RPMI8226 (cell line): ENCODE data around the gene PGS1.

Experiments used
- DNase-seq: peaks from one replicate; pipeline ENCODE4 v3.0.0-alpha.2; 2015

The PGS1 gene

DNA sequence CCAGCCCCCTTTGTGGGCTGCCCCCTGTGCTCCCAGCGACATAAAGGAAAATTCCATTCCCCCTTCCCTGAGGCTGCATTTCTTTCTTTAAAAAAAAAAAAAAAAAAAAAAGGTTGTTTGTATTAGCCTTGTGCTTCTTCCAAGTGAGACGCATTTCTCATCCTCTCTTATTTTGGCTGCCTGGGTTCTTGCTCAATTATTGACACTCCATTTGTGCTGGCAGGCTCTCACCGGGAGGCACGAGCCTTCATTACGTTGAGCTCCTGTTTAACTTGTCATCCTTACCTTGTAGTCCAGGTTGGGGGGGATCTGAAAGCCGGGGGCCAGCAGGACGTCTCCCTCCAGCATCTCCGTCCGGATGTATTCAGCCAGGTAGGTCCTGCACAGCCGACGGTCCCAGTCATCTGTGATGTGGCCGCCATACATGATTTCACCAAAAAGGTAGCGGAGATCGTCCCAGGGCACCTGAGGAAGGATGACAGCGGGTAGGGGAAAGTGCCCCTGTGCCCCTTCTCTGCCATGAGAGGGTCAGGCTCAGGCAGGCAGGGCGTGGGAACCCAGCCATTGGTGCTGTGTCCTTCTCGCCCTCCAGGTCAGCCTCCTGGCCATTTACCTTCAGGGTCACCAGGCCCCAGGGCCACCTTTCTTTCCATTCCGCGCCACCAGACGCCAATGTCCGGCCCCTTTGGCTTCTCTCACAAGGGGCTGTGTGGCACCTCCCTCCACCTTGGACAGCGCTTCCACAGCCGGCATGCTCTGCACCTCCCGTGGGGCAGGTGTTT is 50.6 kb downstream of the PGS1 start:
- no peak for DNase-seq

DNA sequence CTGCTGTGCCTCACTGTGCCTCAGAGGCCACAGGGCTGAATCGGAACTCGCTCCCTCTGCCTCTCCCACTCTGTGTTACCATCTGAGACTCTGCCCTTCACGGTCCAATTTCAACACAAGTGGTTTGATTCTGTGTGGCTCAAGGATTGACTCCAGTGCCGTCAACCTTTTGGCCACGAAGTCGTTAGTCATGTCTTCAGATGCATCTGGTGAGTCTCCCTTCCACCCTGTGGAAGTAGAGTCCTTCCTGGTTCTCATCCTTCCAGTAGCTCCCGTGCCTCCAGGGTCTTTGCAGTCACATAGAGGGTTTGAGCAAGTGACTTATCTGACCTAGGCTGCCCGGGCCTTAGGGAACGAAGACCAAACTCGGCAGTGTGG is 51.2 kb downstream of the PGS1 start:
- DNase-seq = no peak

DNA sequence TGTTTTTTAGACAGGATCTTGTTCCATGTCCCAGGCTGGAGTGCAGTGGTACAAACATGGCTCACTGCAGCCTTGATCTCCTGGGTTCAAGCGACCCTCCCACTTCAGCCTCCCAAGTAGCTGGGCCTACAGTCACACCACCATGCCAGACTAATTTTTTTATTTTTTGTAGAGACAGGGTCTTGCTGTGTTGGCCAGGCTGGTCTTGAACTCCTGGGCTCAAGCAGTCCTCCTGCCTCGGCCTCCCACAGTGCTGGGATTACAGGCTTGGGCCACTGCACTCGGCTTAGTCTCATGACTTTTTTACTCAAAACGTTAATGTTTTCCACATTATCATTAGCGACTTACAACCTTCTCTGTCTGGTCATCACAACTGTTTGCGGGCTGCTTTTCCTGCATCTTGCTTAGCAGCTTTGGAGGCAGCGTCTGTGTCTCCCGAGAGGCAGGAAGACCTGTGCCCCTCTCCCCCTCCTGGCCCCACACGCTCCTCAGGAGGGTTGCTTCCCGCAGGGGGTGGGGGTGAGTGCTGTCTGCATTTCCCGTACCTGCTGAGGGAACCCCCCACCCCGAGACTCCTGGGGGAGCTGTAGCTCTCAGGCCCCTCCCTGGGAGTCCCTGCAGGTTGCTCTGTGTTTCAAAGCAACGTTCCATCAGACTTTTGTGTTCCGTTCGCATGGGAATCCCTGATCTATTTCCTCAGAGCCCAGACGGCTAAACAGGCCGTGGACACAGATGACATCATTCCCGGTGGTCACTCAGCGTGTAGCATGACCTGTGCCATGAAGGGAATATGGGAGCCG is 52.6 kb downstream of the PGS1 start:
- DNase-seq = no peak

DNA sequence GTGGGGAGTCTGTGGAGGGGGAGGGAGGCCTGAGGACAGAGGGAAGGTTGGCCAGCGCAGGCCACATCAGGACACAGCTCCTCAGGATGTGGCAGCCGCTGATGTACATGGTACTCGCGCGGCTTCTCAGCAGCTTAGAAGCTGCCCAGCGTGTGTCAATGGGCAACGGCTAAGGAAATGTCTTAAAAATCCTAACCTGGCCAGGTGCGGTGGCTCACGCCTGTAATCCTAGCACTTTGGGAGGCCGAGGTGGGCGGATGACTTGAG is 53.2 kb downstream of the PGS1 start:
- DNase-seq = no peak

DNA sequence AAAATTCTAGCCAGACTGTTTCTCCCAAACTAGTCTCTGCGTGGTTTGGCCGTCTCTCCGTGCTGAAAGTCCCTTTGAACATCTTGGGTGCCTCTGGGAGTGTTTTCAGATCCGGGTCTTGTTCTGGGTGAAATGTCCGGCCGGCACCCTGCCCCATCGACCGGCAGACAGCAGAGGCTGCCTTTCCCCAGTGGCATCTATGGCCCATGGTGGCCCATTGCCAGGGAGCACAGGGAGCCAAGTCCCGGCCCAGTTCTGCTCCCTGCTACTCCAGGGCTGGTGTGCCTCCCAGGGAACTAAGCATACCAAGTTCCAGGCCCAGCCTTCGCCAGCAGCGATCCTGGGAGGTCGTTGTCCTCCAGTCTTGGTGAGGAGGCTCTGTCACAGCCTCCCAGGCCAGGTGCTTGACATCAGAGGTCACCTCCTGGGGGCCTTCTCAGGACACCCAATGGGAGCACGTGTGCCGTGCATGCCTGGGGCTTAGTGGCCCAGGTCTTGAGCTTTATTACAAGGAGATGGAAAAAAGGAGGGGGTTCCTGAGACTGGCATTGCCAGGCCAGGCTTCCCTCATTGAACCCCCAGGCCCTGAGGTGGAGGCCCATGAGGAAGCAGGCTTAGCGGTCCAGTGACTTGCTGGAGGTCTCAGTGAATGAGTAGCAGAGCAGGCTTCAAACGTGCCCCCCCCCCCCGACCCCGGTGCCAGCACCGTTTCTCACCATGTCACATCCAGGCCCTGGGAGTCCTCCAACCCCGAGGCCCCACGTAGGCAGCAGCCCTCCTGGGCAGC is 54.0 kb downstream of the PGS1 start:
- no peak for DNase-seq

DNA sequence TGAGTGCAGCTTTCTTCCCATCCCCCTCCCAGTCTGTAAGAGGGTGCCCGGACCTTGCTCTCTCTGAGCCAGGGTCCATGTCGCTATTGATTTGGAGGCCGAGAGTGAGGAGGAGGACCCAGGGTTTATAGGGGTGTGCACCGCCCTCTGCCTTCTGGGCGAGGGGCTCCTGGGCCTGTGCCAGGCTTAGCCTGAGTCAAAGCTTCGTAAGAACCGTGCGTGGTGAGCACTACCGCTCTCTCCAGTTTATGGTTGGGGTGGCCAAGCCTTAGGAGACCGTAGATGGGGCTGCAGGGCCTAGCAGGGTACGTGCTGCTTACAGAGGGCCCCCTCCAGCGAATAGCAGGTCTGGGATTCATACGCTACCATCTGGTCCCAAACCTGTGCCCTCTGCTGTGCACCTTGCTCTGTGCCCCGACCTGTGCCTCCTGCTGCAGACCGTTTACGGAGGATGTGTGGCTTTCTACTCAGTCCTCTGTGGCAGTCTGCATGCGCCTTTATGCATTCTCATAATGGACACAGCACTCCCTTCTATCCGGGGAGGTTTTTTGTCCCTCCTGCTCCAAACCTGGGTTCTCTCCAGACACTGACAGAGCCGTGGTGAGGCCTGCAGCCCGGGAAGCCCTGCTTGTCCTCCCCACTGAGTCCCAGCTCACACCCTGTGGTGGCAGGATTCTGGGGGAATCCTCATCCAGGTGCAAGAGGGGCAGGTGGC is 54.7 kb downstream of the PGS1 start:
- no peak for DNase-seq

DNA sequence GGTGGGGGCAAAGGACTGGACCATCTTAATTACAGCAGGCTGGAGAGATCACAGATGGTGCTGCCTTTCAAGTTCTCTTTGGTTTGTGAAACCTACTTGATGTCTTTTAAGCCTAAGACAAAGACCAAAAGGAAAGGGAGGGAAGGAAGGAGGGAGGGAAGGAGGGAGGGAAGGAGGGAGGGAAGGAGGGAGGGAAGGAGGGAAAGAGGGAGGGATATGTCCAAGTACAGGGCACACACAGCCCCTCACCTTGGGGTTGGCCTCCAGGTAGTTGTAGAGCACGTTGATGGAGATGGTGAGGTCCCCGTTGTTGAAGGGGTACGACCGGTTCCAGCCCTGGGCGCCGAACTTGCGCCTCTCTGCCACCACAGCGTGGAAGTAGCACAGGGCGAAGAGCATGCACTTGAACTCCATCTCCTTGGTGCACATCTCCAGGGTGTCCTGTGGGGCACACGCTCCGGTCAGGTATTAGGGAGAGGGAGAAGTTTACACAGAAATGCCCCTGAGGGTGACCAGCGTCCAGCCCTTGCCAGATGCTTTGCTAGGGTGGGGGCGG is 55.4 kb downstream of the PGS1 start:
- DNase-seq = no peak

DNA sequence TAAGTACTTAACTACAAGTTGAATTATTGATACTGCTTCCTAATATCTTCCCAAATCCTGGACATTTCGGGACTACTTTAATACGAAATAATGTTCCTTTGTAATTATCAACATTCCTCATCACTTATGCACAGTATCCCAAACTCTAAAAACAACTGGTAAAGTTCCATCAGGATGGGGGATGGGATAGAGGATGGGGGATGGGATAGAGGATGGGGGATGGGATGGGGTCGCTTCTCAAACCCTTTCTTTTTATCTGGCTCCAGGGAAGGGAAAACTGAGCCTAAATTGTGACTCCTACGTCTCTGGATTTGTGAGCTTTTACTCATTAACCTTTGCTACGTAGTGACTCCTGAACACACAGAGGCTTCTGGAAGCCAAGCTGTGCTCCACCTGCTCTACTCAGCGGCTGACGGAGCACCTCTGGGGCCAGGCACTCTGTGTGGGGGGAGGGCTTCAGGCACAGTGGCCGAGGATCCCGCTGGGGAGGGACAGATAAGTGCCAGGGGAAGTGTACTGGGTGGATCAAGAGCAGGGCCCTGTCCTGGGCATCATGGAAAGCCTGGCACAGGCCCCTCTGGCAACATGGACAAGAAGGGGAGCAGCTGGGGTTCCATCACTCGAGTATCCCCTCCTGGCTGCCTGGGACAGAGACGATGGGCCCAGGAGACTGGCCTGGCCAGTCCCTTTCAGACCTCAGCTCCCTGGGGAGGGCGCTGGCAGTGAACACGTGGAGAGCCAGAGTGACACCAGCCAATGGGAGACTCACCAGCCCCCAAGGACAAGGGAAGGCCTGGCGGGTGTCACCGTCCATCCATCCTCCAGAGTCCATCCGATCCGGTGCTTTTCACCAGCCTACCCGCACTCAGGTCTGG is 56.2 kb downstream of the PGS1 start:
- DNase-seq = no peak

DNA sequence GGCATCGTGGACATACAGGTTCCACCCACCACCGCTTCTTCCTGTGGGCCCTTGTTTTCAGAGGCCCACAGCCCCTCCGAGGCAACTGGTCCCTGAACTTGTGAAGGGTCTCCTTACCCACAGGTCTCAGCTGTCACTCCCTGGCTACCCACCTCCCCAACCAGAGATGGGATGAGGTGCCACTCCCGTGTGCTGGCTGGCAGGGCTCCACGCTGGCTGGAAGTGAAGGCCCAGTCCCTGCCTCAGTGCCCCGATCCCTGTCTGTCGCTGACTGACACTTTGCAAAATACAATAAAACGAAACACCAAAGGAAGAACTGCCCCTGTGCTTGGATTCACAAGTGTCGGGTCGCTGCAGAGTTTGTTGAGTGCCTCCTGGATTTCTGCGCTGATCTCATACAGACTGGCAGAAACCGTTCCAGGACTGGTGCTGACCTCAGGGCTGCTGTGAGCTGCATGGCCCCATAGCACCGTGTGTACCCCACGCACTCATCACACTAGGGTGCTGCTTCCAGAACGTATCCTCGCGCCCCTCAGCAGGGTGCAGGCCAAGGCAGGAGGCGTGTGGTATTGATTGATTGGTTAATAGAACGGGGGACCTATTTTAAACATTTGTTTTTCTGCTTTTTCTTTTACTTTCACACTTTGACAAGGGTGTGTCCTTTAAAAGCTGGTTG is 57.0 kb downstream of the PGS1 start:
- DNase-seq = no peak

DNA sequence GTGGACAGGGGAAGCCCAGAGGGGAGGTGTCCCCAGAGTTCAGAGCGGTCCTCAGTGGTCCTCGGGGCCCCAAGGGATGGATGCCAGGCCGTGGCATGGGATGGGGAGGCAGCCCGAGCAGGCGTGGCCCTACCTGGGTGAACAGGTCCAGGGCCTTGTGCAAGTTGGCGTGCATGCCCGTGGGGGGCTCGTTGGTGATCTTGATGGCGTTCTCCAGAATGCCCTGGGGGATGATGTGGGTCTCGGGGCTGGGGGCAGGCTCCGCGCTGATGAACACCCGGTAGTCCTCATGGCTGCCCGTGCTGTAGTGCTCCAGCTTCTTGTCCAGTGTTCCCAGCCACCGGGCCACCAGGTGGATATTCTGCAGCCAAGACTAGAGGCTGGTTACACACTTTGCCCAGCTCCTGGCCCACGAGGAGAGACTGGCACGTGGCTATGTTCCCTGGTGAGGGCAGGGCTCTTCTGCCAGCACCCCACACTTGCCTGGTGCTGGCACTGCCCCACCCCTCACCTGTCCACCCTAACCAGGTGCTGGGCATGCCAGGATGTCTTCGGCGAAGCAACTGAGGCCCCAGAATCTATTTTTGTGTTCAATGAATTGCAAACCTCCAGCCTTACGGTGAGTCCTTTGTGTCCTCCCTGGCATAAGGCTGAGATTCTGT is 59.2 kb downstream of the PGS1 start:
- no peak for DNase-seq

DNA sequence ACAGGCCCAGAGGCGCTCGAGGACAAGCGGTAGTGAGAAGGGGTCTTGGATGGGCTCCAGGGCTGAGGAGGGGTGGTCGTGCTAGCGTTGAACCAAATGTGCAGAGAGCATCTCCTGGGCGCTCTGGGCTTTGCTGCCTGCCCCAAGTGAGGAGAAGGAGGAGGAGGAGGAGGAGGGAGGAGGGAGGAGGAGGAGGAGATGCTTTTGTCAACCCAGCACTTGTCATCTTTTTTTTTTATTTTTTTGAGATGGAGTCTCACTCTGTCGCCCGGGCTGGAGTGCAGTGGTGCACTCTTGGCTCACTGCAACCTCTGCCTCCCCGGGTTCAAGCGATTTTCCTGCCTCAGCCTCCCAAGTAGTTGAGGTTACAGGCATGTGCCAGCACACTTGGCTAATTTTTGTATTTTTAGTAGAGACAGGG is 59.8 kb downstream of the PGS1 start:
- no peak for DNase-seq

DNA sequence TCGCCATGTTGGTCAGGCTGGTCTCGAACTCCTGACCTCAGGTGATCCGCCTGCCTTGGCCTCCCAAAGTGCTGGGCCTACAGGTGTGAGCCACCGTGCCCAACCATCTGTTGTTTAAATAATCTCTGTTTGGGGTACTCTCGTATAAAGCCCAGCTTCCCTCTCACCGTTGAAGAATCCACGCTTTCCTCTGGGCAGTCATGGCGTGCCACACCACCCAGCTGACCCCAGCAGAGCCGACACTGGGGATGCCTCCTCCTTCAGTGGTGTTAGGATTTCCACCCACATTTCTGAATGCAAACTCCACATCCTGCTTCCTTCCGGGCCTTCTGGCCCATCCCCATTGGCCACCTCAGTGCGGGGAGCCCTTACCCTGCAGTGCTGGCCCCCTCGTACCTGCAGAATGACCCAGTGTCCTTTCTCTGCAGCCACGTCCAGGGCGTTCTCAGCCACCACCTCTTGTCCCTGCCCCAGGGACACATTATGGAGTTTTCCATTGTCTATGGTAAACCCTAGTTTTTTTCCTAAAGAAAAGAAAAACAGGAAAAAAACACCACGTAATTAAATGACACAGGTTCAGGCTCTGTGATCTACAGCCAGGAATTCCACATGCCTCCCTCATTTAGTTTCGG is 60.4 kb downstream of the PGS1 start:
- no peak for DNase-seq

DNA sequence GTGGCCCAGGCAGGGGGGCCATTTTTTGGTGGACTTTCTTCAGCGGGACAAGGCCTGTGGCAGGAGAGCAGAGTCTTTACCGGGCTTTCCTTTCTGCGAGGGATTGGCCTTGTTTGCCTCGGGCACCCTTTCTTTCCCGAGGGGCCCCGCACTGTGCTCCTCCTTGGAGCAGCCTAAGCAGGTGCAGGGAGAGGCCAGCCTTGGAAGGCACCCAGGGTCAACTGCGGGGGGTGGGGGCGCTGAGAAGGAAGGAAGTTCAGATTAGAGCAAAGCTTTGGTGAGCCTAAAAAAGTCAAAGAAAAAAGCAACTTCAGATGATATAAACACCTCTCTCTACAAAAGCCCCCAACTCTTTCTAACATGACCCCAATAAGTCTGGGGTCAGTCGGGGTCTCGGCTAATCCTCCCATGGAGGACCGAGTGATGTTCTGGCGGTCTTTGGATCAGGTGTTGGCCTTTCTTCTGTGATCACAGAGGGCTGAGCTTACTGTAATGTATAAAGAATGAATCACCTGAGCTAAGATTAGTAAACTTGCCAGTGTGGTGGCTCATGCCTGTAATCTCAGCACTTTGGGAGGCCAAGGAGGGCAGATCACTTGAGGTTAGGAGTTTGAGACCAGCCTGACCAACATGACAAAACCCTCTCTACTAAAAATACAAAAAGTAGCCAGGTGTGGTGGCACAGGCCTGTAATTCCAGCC is 63.0 kb downstream of the PGS1 start:
- no peak for DNase-seq

DNA sequence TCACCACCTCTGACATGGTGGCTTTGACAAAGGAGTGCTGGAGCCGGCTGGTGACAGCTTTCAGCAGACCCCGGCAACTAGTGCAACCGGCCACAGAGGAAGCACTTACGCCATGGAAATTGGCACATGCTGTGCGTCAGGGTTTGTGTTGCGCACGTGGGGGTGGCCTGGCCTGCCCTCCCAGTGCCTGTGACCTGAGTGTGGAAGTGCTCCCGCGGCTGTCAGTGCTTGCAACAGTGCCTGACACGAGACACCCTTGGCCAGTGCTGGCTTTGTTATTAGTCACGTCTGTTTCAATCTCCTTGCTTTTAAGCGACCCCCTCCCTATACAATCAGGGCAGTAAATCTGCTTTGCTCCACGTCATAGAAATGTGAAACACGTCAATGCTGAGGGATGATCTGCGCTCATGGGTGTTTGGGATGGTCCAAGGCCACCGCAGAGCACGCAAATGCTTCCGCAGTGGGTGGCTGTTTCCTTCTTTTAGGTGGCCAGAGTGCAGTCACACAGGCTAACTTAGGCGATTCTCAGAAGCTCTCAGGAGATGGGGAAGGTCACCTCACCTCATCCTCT is 64.3 kb downstream of the PGS1 start:
- DNase-seq = no peak

DNA sequence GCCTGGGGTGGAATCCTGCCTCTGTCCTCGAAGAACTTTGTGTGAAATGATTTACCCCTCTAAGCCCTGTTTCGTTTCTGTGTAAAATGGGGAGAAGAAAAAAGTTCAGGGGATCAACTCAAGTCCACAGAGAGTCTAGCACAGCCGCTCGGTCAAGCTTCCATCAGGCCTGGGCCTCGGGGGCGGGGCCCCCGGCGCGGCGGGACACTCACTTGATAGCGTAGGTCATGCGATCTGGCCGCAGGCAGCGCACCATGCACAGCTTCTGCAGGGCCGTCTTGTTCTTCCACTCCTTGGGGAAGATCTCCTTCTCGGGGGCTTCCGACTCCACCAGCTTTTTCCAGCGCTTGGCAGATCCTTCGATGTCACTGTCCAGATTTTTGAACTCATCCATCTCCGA is 65.9 kb downstream of the PGS1 start:
- no peak for DNase-seq

DNA sequence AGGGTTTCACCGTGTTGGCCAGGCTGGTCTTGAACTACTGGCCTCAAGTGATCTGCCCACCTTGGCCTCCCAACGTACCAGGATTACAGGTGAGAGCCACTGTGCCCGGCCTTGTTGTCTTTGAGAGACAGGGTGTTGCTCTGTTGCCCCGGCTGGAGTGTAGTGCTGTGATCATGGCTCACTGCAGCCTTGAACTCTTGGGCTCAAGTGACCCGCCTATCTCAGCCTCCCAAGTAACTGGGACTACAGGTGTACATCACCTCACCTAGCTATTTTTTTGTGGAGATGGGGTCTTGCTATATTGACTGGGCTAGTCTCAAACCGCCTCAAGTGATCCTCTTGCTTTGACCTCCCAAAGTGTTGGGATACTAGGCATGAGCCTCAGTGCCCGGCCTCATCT is 68.4 kb downstream of the PGS1 start:
- no peak for DNase-seq

DNA sequence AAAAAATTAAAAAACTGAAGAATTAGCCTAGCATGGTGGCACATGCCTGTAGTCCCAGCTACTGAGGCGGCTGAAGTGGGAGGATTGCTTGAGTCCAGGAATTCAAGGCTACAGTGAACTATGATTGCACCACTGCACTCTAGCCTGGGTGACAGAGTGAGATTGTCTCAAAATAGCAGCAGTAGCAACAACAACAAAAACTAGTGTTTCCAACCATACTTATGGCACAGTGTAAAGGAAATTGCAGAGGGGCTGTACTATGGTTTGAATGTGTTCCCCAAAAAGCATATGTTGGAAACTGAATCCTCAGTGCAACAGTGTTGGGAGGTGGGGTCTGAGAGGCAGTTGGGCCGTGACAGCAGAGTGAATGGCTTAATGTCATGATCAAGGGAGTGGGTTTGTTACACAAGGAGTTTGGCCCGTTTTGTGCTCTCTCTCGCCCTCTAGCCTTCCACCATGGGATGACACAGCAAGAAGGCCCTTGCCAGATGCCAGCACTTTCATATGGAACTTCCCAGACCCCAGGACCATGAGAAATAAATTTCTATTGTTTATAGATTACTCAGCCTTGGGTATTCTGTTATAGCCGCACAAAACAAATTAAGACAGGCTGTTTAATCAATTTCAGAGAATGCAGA is 70.0 kb downstream of the PGS1 start:
- no peak for DNase-seq

DNA sequence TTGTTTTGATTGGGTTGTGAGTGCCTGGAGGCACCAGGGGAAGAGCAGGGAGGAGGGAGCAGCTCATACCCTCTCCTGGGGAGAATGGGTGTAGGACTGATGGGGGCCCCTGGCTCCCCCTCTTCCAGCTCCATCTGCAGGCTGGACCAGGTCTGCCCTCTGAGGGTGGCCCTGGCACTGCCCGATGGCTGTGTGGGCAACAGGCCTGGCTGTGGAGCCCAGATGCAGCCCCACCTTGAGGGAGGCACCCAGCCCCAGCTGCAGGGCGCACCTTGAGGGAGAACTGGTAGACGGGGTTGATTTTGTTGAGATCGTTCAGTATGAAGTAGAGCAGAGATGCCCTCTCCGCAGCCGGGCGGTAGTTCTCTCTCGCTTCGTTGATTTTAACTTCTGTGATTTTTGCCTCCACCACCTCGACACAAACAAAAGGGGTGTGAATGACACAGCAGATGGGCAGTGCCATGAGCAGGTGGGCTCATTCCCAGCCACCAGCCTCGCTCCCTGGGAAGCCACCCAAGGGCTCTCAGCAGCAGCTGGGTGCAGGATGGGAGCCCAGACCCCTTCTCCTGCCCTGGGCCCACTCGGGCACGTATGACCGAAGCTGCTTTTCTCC is 71.6 kb downstream of the PGS1 start:
- no peak for DNase-seq
